Smooth muscle cell (in vitro differentiated cells): ENCODE measurements around the gene SUPT5H. TPM values are rescaled to one million over a fixed set of nuclear protein-coding genes. Genes with fewer than 3 reads are reported as not detected.

Experiments
- DNase-seq: peaks from one replicate; lab custom pipeline; 2025; ENCODE audit not compliant: unreplicated experiment; lab: John Stamatoyannopoulos, UW
- H2AFZ ChIP-seq: fragments of 200-600 bp; sonication (generic); 2 replicates; pipeline ENCODE4 v1.6.0; 2016; ENCODE audit warnings: antibody characterized with exemption, low read depth, mild to moderate bottlenecking
- H3F3A ChIP-seq: fragments of 200-600 bp; sonication (generic); 2 replicates; pipeline ENCODE4 v1.6.0; 2017; ENCODE audit warnings: antibody characterized with exemption, low read depth
- H3K27ac ChIP-seq: fragments of 200-600 bp; sonication (generic); 2 replicates; pipeline ENCODE4 v1.5.1; 2016; ENCODE audit warnings: low read depth, mild to moderate bottlenecking
- H3K27me3 ChIP-seq: fragments of 200-600 bp; sonication (generic); 2 replicates; pipeline ENCODE4 v1.6.1; 2016; ENCODE audit warnings: low read depth, mild to moderate bottlenecking
- H3K36me3 ChIP-seq: fragments of 200-600 bp; sonication (generic); 2 replicates; pipeline ENCODE4 v1.5.1; 2016; ENCODE audit warnings: low read depth
- H3K4me1 ChIP-seq: fragments of 200-600 bp; sonication (generic); 2 replicates; pipeline ENCODE4 v1.5.1; 2016; ENCODE audit warnings: low read depth
- H3K4me2 ChIP-seq: fragments of 200-600 bp; sonication (generic); 2 replicates; pipeline ENCODE4 v1.6.0; 2016; ENCODE audit warnings: mild to moderate bottlenecking
- H3K4me3 ChIP-seq: fragments of 200-600 bp; sonication (generic); 2 replicates; pipeline ENCODE4 v1.5.1; 2016; ENCODE audit warnings: mild to moderate bottlenecking
- H3K79me2 ChIP-seq: fragments of 200-600 bp; sonication (generic); 2 replicates; pipeline ENCODE4 v1.6.0; 2016; ENCODE audit warnings: low read depth, mild to moderate bottlenecking
- H3K9ac ChIP-seq: fragments of 200-600 bp; sonication (generic); 2 replicates; pipeline ENCODE4 v1.6.0; 2016; ENCODE audit warnings: low read depth
- H3K9me3 ChIP-seq: fragments of 200-600 bp; sonication (generic); replicated peaks from 2 replicates; pipeline ENCODE4 v1.5.1; 2016; ENCODE audit warnings: low read depth
- H4K20me1 ChIP-seq: fragments of 200-600 bp; sonication (generic); 2 replicates; pipeline ENCODE4 v1.6.0; 2016; ENCODE audit warnings: low read depth
- CTCF ChIP-seq: fragments of 200-600 bp; sonication (generic); IDR thresholded peaks from 2 replicates; pipeline ENCODE4 v1.5.1; 2017; ENCODE audit warnings: borderline replicate concordance, mild to moderate bottlenecking, antibody characterized with exemption; ENCODE audit not compliant: insufficient read depth, poor library complexity, severe bottlenecking
- WGBS: methylation state at CpG from one replicate; pipeline ENCODE4 v1.1.7; 2016; ENCODE audit warnings: low lambda C conversion rate; 5-methylcytosine and 5-hydroxymethylcytosine counted together
- polyA plus RNA-seq: library from polyadenylated mRNA; unstranded; fragments of >200 nt; fragmentation: Nextera tagmentation; extraction: Ambion mirVana; gene quantifications from 2 replicates; pipeline ENCODE4 v1.2.1, GENCODE V29; 2016
- total RNA-seq: library from RNA; depleted of rRNA; stranded (reverse); fragments of >200 nt; gene quantifications from 2 replicates; pipeline ENCODE4 v1.2.3, GENCODE V29; 2014

SUPT5H gene
- total and polyA plus RNA-seq, 2 experiments from 2014 or later: 44.9 to 134 TPM

GRCh38 chr19:39428283-39429112 lies 16.9 kb upstream of the SUPT5H start:
- Histone ChIP-seq H3K4me2 (peak overlapping the region; percentile 73), H3K36me3 (peaks cover 5% of the 10 kb centered on the region), H3K4me1 (peaks cover 12% of the 10 kb centered on the region), H3K27ac (peak overlapping the region; percentile 85), H2AFZ (no peak overlapping the region), H3K4me3 (no peak overlapping the region), H3F3A (peaks cover 47% of the 10 kb centered on the region), H3K27me3 (no peaks in the 10 kb centered on the region), H3K9ac (peak overlapping the region; percentile 21), H3K79me2 (peaks cover 10% of the 10 kb centered on the region), H4K20me1 (peaks cover 3% of the 10 kb centered on the region), H3K9me3 (no peaks in the 10 kb centered on the region)
- DNase-seq: peak; percentile 26
- no peak for TF ChIP-seq CTCF
- WGBS: 23% methylated on average over 22 of the region's 23 CpGs

- Histone ChIP-seq H3K4me3 (no peak overlapping the region), H3K9ac (peak overlapping the region; percentile 81)
- DNase-seq: no peak
Observed at GRCh38 chr19:39430675-39431593, 14.4 kb upstream of the SUPT5H start.

GRCh38 chr19:39432677-39433025 lies 12.7 kb upstream of the SUPT5H start:
- 96% methylated on average over 8 of the region's 8 CpGs for WGBS
- Histone ChIP-seq H3K79me2 (peaks cover 32% of the 10 kb centered on the region), H4K20me1 (peaks cover 24% of the 10 kb centered on the region), H3K9me3 (no peaks in the 10 kb centered on the region), H3K36me3 (peaks cover 15% of the 10 kb centered on the region), H3K27me3 (no peaks in the 10 kb centered on the region), H3K4me2 (no peak overlapping the region), H3K27ac (peak overlapping the region; percentile 91), H2AFZ (no peak overlapping the region), H3K9ac (no peak overlapping the region), H3F3A (peaks cover 47% of the 10 kb centered on the region), H3K4me3 (no peak overlapping the region), H3K4me1 (peaks cover 31% of the 10 kb centered on the region)
- no peak for DNase-seq
- no peak for TF ChIP-seq CTCF

More at GRCh38 chr19:39430675-39431593, 14.4 kb upstream of the SUPT5H start:
- Histone ChIP-seq H3F3A (peaks cover 58% of the 10 kb centered on the region), H3K79me2 (peaks cover 32% of the 10 kb centered on the region), H3K4me1 (peaks cover 25% of the 10 kb centered on the region), H3K4me2 (no peak overlapping the region), H3K27ac (peak overlapping the region; percentile 91), H3K27me3 (no peaks in the 10 kb centered on the region), H3K9me3 (no peaks in the 10 kb centered on the region), H2AFZ (no peak overlapping the region), H3K36me3 (peaks cover 15% of the 10 kb centered on the region), H4K20me1 (peaks cover 24% of the 10 kb centered on the region)
- TF ChIP-seq CTCF: no peak
- 48% methylated on average over 25 of the region's 25 CpGs for WGBS
